Nucleus accumbens (tissue), 56 donors: ENCODE measurements around the gene ENOX1.

Experiments
- DNase-seq, 56 donors: peaks; one replicate each; lab custom pipeline; 2025; lab: John Stamatoyannopoulos, UW

The ENOX1 gene

GRCh38 chr13:43676320-43676719, 110.5 kb downstream of the ENOX1 start:
- no peak for DNase-seq

DNA sequence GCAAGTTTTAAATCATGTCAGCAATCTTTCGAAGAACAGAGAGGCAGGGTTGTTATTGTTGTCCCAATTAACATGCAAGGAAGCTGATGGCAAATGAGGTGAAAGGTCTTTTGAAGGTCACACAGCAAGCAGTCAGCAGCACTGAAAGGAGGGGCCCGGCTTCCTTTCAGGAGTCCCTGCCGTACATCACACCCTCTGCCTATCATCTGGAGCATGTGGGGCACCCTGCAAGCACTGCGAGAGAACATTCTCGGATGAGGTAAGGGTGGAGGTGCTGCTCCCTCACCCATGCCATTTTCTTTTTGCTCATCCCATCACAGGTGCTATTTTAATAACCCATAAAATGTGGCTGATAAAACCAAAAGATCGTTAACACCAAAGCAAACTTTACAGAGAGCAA, 111.2 kb downstream of the ENOX1 start:
- DNase-seq, result no peak

GRCh38 chr13:43669964-43670363, 116.8 kb downstream of the ENOX1 start:
- DNase-seq, result no peak

GRCh38 chr13:43669101-43669500, 117.7 kb downstream of the ENOX1 start:
- DNase-seq, result no peak

- DNase-seq, result no peak
These were observed 120.4 kb downstream of the ENOX1 start for GRCh38 chr13:43666403-43666802.

DNA sequence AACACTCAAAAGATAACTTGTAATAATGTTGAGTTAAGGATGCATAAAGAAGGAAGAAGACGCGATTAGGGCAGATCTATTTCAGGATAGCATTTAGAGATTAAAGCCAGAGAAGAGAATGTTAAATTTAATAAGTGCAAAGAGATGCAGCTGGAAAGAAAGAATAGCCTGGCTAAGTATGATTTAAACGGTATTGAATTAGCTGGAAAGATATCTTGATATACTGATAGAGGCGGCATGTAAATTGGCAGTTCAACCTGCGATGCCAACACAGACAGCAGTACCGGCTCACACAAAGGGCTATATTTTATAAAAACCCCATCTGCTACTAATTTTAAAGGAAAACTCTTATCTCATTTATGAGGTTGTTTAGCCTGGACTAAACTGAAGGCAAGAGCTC, 121.4 kb downstream of the ENOX1 start:
- no peak for DNase-seq

DNA sequence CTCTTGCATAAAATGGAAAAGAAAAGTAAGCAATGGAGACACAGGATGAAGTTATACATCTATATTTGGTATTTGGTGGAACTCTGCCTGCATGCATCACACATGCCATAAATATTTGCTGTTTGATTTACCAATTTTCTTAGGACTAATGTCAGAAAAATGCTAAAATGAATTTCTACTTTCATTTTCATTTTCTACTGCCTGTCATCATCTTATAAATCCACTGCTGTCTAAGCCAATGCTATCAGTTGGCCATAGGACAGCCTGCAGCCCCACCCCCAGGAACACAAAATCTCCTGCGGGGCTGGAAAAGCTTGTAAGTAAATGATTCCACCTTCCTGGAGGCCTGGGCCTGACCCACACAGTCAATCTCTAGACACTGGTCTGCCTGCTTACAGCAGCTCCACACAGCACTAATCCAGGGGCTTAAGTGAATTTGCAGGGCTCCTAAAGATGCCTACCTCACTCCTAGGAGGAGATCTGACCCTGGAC, 122.0 kb downstream of the ENOX1 start:
- no peak for DNase-seq

- DNase-seq, result peak in 1 of 56 donors; percentile 5
These were observed 123.2 kb downstream of the ENOX1 start for GRCh38 chr13:43663474-43664090.

DNA sequence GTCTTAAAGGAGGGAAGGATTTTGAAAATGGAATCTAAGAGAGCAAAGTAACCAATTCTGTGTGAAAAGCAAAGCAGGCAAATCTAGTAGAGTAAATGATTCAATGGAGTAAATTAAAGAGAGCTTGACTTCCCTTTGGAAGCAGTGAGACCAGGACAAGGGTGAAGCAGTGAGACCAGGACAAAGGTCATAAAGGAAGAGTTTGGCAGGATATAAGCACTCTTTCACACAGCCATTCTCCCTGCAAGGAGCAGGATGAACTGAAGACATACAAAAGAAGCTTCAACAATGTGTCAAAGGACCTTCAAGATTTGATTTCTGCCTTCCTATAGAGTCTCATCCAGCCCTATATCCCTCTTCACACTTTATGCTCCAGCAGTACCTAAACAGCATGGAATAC, 123.8 kb downstream of the ENOX1 start:
- DNase-seq, result no peak

DNA sequence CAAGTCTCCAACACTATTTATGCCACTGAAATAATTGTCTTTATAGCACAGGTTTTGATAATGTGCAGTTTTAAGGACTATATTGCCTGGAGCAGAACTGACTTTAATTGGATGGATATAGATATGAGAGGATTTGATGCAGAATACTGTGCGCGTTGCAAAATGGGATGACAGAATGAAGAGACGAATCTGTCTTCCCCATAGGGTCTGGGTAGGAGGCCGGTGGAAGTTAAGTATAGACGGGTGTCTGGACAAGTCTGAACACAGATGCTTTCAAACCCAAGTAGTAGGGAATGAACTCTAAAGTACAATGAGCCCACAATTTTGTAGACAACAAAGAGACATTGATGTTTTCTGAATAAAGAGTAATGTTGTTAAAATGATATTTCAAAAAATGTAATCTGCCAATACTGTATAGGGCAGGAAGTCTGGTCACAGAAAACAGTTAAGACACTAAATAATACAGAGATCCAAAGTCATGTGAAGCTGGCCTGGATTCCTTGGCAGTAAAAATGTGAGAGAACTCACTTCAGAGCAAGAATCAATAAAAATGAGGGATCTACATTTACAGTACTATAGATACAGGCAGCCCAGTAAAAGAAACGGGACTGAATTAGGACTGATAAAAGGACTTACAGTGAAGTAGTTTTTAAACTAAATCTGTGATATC, 125.5 kb downstream of the ENOX1 start:
- DNase-seq, result no peak

- DNase-seq, result no peak
These were observed 129.3 kb downstream of the ENOX1 start for GRCh38 chr13:43657485-43657884.

DNA sequence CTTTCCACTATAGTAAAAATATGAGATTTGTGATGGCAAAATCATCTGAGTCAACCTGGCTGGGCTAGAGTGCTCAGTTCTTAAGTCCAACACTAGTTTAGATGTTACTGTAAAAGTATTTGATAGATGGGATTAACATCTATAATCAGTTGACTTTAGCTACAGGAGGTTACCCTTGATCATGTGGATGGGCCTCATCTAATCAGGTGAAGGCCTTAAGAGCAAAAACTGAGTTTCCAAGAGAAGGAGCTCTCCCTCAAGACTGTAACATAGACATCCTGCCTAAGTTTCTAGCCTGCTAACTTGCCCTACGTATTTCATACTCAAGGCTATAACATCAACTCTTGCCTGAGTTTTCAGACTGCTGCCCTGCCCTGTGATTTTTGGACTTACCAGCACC, 132.8 kb downstream of the ENOX1 start:
- DNase-seq, result no peak

GRCh38 chr13:43653395-43653794, 133.4 kb downstream of the ENOX1 start:
- DNase-seq, result no peak

DNA sequence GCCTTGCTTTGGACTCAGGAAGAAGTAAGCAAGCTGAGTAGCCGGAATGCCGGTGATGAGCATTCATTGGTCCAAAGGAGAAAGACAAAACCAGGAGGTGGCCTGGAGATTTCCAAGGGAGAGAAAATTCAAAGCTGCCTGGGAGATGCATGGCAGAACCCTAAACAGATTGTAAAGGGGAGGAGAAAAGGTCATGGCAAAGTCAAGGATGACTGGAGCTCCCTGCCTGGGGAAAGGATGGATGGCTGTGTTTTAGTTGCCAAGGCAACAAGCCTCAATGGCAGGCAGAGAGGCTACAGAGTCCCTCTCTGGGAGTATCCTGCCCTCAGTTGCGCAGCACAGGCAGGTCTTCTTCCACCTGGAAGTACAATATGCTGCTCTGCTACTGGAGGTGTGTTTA, 134.0 kb downstream of the ENOX1 start:
- DNase-seq, result no peak

DNA sequence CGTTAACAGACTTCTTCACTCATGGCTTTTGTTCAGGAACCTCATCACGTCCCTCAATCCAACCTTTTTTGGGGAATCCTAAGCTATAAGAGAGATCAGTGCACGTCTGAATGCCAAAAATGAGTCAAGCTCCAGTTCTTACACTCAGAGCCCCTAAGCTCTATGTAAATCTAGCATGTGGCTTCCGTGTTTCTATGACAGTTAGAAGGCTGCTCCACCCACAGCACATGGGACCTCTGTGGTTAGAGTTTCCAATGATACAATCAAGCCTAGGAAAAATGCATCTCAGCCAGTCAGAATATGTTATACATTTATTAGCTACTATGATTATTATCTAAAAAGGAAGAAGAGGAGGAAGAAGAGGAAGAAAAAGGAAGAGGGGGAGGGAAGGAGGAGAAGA, 135.9 kb downstream of the ENOX1 start:
- no peak for DNase-seq

DNA sequence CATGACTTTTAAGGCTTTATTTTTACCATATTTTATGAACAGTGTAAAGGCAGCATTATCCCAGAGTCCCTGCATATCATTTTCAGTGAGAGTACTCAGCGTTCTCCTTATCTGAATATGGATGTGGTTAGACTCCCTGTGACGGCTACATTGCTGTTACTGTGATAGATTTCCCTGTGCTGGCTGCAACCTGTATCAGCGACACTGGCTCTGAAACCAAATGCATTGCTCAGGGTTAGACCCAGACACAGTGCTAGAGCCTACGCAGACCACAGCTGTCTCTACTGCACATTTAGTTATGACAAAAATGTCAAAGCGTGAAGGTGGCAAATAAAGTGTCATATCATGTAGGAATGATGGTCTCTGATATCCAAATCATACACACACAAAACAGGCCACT, 138.0 kb downstream of the ENOX1 start:
- DNase-seq, result no peak

GRCh38 chr13:43647471-43647870, 139.3 kb downstream of the ENOX1 start:
- no peak for DNase-seq

- DNase-seq, result peak in 5 of 56 donors; percentile 7 to 36 (median 12)
These were observed 146.3 kb downstream of the ENOX1 start for GRCh38 chr13:43640476-43640875.

GRCh38 chr13:43631106-43631505, 155.7 kb downstream of the ENOX1 start:
- no peak for DNase-seq

DNA sequence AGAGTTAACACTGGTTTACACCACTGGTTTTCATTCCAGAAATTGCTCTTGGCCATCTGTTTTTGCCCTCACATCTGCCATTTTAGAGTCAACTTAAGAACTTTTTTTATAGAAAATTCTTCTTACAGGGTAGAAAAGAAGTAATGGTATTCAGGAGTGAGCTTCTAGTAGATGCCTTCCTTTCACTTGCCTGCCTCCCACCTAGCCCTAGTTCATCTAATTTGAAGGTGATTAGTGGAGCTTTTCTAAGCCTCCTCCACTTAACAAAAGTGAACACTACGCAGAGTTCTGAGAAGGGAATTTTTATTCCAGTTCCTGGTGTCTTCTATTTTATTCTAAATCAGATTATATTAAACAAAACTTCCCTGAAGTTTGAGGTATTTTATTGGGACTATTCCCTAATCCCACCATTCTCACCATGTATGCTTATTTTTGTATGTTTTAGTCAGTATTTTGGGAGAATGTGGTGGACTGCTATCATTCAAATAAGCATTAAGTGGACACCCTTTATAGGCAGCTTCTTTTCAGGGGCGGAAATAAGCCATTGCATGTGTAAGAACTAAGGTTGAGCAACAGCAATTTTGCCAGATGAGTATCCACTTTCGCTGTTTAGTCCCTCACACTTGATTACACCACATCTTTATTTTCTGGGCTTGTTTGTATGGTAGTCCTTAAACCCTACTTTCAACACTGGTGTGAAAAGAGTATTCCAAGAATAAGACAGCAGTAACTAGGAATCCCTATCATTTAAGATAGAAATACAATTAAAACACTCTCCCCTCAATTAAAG, 156.9 kb downstream of the ENOX1 start:
- DNase-seq, result peak in 1 of 56 donors; percentile 3

- no peak for DNase-seq
These were observed 159.8 kb downstream of the ENOX1 start for GRCh38 chr13:43626994-43627393.

DNA sequence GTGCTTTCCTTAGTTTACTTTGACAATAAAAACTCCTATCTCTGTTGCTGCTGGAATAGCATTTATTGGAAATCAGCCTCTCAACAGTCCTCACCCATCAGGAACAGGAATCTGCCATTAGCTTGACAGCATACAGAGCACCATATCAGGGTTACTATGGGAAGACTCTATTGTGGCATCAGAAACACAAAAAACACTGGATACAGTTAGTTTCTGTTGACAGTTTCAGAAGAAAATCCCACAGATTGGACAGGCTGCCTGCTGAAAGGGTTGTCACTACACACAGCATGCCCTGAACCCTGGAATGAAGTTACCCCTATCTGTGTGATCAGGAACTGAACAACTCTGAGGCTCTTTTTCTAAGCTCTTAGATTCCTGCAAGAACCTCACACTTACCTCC, 172.7 kb downstream of the ENOX1 start:
- DNase-seq, result no peak
